Stimulated activated naive CD8-positive, alpha-beta T cell treated with anti-CD3 and anti-CD28 coated beads, Interleukin-15, Interleukin-2, amounts not matched to agents 100 U/mL and 50 U/mL, for 24 hours (primary cell): ENCODE data around the gene UCKL1.

Experiments used
- ATAC-seq: fragments of 150-1000 bp; cut with Tn5 transposase; one replicate; pipeline ENCODE4 v1.10.0; 2021
- DNase-seq: peaks from one replicate; pipeline ENCODE4 v3.0.0; 2021

UCKL1 gene

GRCh38 chr20:63890201-63890576 is 66.0 kb downstream of the UCKL1 start:
- ATAC-seq (no peak), DNase-seq (no peak)
